Kidney epithelial cell (primary cell): ENCODE results near the gene PLS3. TPM values are rescaled to one million over a fixed set of nuclear protein-coding genes. Genes with fewer than 3 reads are reported as not detected.

Experiments used
- DNase-seq: peaks from one replicate; pipeline ENCODE4 v3.0.0-alpha.2; 2010; ENCODE audit warnings: low read depth
- H3K27me3 ChIP-seq: 2 replicates; pipeline ENCODE4 v1.6.0; 2011; ENCODE audit warnings: low read length; ENCODE audit not compliant: control insufficient read depth, insufficient read depth
- H3K36me3 ChIP-seq: 2 replicates; pipeline ENCODE4 v1.5.1; 2011; ENCODE audit warnings: low read length; ENCODE audit not compliant: control insufficient read depth, insufficient read depth
- H3K4me3 ChIP-seq: 2 replicates; pipeline ENCODE4 v1.5.1; 2011; ENCODE audit warnings: low read depth, mild to moderate bottlenecking, control low read depth, low read length
- total RNA-seq: library from RNA; depleted of rRNA; stranded (reverse); fragments of >200 nt; gene quantifications from 2 replicates; pipeline ENCODE4 v1.2.3, GENCODE V29; 2015
- TF ChIP-seq, protein P1 (sequence below): IDR thresholded peaks from 2 replicates; pipeline ENCODE4 v1.5.1; 2011; ENCODE audit warnings: mild to moderate bottlenecking, moderate library complexity, low read length, control low read depth, inconsistent platforms; ENCODE audit not compliant: insufficient read depth, poor library complexity, severe bottlenecking

Gene PLS3
- total RNA-seq, 1 donor from 2014 or later: 79.6 TPM

DNA sequence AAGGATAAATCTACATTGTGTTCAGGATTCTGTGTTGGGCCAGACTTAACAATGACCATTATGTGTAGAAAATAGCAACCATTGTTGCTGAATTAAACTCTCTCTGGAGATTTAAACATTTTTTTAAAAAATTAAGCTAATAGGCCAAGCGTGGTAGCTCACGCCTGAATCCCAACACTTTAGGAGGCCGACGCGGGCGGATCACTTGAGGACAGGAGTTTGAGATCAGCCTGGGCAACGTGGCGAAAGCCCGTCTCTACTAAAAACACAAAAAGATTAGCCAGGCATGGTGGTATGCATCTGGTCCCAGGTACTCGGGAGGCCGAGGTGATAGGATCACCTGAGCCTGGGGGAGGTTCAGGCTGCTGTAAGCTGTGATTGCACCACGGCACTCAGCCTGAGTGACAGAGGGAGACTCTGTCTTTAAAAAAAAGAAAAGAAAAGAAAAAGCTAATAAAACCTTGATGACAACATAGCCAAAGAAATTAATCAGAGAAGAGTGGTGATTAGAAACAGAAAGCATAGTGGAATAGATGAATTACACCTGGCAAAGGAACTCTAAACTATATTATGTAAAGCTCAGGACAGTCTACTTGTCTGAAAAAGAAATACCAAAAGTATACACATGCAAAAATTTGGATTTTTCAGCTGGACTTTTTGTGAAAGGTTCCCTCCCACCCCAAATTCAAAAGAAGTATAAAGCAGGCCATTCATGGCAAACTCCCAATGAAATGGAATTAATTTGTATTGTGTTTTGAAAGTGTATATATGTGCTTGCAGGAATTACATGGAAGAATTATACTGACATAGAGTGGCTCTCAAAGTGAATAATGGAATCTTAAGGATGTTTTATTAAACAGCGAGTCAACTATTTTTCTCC is 21.9 kb downstream of the PLS3 start:
- DNase-seq: no peak
- no peaks in the 10 kb centered on the region for H3K36me3 ChIP-seq
- TF ChIP-seq, protein P1, sequence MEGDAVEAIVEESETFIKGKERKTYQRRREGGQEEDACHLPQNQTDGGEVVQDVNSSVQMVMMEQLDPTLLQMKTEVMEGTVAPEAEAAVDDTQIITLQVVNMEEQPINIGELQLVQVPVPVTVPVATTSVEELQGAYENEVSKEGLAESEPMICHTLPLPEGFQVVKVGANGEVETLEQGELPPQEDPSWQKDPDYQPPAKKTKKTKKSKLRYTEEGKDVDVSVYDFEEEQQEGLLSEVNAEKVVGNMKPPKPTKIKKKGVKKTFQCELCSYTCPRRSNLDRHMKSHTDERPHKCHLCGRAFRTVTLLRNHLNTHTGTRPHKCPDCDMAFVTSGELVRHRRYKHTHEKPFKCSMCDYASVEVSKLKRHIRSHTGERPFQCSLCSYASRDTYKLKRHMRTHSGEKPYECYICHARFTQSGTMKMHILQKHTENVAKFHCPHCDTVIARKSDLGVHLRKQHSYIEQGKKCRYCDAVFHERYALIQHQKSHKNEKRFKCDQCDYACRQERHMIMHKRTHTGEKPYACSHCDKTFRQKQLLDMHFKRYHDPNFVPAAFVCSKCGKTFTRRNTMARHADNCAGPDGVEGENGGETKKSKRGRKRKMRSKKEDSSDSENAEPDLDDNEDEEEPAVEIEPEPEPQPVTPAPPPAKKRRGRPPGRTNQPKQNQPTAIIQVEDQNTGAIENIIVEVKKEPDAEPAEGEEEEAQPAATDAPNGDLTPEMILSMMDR: no peak
- no peaks in the 10 kb centered on the region for H3K27me3 ChIP-seq
- H3K4me3 ChIP-seq: no peak overlapping the region

DNA sequence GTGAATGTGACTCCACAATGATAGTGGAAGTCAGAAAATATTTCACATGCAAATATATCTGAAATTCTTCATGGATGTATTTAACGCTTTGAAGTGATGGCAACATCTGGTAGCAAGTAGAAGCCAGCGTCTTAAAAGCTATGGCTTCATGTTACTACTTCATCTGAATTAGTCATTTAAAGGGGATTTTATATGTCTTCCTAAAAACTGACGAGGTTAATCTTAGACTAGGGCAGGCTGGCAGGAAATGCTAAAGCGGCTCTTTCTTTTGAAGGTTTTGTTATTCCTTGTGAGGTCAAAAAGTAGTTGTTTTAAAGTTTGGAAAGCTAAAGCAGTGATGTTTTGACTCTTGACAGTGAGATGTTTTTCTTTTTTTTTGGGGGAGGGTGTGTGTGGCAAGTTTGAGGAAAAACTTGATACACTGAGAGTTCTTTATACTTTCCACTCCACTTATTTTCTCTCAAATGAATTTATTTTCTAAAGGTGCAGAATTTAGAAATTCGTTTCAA is 22.6 kb downstream of the PLS3 start:
- H3K36me3 ChIP-seq: no peaks in the 10 kb centered on the region
- no peak overlapping the region for H3K4me3 ChIP-seq
- no peaks in the 10 kb centered on the region for H3K27me3 ChIP-seq
- TF ChIP-seq, protein P1: no peak
- no peak for DNase-seq

DNA sequence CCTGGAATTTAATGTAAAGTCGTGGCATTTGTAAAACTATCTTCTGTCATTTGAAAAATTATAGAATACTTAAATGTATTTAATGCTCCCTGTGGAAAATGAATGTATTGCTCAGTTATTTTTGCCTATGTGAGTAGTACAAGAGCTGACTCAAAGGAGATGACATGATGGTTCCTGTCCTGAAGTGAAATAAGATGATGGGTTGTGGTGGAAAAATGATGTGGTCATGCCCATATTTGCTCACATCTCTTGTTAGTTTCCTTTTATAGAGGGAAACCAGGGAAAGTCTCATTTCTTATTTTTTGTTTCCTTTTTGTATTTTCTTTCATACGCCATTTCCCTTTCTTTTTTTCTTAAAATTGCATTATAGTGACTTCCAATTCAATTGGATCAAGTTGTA is 23.7 kb downstream of the PLS3 start:
- H3K27me3 ChIP-seq: no peaks in the 10 kb centered on the region
- H3K4me3 ChIP-seq: no peak overlapping the region
- TF ChIP-seq, protein P1: no peak
- DNase-seq: no peak
- no peaks in the 10 kb centered on the region for H3K36me3 ChIP-seq

DNA sequence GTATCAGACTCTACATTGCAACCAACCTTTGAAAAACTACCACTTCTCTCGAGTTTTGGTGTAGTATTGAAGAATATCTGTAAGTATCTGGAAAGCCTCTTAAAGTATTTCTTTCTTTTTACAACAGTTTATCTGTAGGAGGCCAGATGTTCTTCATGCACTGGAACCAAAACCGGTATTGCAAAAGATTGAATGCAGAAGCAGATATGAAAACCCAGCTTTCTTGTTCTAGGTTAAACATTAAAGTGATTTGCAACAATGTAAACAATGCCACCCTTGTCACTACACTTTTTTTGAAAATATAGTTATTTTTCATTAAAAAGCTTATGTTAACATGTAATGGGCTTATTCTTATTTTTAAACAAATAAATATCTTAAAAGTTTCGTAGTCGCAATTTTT is 27.2 kb downstream of the PLS3 start:
- no peak for DNase-seq
- Histone ChIP-seq H3K36me3 (no peaks in the 10 kb centered on the region), H3K4me3 (no peak overlapping the region), H3K27me3 (no peaks in the 10 kb centered on the region)
- TF ChIP-seq, protein P1: no peak

DNA sequence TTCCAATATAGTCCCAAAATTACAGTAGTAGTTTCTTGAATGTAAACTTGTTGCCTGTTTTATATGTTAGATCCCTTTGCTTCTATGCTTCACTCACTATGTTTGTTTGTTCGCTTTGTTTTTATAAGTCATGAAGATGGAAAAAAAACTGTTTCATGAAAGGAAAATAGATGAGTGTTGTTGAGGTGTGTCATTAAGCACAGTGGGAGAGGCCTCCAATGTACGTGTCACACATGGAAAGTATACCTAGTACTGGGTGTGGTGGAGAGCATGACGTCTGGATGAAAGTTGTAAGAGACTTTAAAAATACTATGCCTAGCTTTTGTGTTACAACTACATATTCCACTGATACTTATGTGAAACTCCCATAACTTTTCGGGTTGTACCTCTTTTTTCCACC is 28.4 kb downstream of the PLS3 start:
- TF ChIP-seq, protein P1: no peak
- no peak for DNase-seq

More for the DNA sequence above, 28.4 kb downstream of the PLS3 start:
- Histone ChIP-seq H3K27me3 (no peaks in the 10 kb centered on the region), H3K4me3 (no peak overlapping the region), H3K36me3 (no peaks in the 10 kb centered on the region)
